Testis (tissue), 2 donors: Measurements from ENCODE around the gene SRCIN1.

Experiments used
- POLR2A ChIP-seq: fragments of 450-650 bp; IDR thresholded peaks from one replicate; pipeline ENCODE4 v1.6.1; 2017; ENCODE audit warnings: antibody characterized with exemption, mild to moderate bottlenecking, moderate library complexity
- TF ChIP-seq, protein P1 (sequence below), 3 experiments: fragments of 450-650 bp in 2 of 3; fragments of 200-600 bp in 1 of 3; sonication (generic) in 1 of 3; IDR thresholded peaks; one replicate each; pipeline ENCODE4 v1.5.1; 2016 to 2019; ENCODE audit warnings: antibody characterized with exemption in 3 of 3, mild to moderate bottlenecking in 2 of 3, moderate library complexity in 1 of 3

DNA sequence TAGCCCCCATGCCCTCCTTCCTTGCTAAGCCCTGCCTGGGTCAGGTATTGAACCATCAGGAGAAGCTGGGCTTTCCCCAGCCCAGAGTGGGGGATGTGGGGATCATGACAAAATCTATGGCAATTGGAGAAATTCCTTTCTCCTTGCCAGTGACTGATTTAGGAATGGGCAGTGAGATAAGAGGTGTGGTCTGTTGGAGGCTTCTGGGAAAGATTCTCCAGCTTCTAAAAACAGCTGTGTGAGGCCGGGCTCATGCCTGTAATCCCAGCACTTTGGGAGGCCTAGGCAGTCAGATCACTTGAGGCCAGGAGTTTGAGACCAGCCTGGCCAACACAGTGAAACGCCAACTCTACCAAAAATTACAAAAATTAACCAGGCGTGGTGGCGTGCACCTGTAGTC, 69.1 kb downstream of the SRCIN1 start:
- TF ChIP-seq, protein P1, sequence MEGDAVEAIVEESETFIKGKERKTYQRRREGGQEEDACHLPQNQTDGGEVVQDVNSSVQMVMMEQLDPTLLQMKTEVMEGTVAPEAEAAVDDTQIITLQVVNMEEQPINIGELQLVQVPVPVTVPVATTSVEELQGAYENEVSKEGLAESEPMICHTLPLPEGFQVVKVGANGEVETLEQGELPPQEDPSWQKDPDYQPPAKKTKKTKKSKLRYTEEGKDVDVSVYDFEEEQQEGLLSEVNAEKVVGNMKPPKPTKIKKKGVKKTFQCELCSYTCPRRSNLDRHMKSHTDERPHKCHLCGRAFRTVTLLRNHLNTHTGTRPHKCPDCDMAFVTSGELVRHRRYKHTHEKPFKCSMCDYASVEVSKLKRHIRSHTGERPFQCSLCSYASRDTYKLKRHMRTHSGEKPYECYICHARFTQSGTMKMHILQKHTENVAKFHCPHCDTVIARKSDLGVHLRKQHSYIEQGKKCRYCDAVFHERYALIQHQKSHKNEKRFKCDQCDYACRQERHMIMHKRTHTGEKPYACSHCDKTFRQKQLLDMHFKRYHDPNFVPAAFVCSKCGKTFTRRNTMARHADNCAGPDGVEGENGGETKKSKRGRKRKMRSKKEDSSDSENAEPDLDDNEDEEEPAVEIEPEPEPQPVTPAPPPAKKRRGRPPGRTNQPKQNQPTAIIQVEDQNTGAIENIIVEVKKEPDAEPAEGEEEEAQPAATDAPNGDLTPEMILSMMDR (IDR thresholded peaks at IDR 0.05), result no peak
- TF ChIP-seq POLR2A, result no peak
